GM10266 (cell line): Measurements from ENCODE around the gene AMER3.

Experiments
- DNase-seq: peaks from one replicate; pipeline ENCODE4 v3.0.0; 2012; ENCODE audit errors: extremely low spot score
- TF ChIP-seq, protein P1 (sequence below): IDR thresholded peaks from 2 replicates; pipeline ENCODE4 v1.5.1; 2012; ENCODE audit warnings: mild to moderate bottlenecking, low read depth; ENCODE audit not compliant: control insufficient read depth, insufficient read depth; ENCODE audit errors: missing control alignments

The AMER3 gene

DNA sequence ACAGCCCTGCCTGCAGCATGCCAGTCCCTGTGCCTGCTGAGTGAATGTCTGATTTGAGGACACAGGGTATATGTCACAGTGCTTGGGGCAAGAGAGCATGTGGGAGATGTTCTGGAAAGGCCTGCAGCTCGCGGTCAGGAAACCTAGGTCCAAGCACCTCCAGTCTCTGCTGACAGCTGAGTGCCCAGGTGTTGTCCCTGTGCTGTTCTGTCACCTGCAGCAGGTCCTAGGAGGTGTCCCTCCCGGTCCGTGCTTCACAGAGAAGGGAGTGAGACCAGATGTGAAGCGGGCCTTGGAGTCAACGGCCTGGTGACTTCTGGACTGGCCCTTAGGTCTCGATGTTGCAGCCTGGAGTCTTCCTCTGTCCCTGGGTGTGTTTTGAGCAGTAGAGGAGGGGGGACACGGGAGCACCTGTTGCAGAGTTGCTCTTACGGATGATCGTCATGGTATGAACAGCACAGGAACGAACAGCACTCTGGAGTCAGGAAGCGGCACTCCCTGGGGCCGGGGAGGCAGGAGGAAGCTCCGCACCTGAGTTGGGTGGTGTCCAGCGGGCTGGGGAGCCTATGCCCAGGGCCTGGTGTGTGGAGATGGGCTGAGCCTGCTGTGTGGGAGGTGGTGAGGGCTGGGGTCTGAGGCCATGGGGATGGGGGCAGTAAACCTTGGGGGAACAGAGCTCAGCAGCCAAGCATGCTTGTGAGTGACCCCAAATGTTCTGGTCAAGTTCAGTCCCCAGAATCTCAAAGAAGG lies 59.8 kb downstream of the AMER3 start:
- TF ChIP-seq, protein P1, sequence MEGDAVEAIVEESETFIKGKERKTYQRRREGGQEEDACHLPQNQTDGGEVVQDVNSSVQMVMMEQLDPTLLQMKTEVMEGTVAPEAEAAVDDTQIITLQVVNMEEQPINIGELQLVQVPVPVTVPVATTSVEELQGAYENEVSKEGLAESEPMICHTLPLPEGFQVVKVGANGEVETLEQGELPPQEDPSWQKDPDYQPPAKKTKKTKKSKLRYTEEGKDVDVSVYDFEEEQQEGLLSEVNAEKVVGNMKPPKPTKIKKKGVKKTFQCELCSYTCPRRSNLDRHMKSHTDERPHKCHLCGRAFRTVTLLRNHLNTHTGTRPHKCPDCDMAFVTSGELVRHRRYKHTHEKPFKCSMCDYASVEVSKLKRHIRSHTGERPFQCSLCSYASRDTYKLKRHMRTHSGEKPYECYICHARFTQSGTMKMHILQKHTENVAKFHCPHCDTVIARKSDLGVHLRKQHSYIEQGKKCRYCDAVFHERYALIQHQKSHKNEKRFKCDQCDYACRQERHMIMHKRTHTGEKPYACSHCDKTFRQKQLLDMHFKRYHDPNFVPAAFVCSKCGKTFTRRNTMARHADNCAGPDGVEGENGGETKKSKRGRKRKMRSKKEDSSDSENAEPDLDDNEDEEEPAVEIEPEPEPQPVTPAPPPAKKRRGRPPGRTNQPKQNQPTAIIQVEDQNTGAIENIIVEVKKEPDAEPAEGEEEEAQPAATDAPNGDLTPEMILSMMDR: no peak

More for the DNA sequence above, 59.8 kb downstream of the AMER3 start:
- no peak for DNase-seq
